B cell (primary cell): ENCODE data around the gene IL6ST. TPM values are rescaled to one million over a fixed set of nuclear protein-coding genes. Genes with fewer than 3 reads are reported as not detected.

Source experiments
- ATAC-seq: fragments of 200-7000 bp; cut with Tn5 transposase; one replicate; pipeline ENCODE4 v1.10.0; 2021; ENCODE audit warnings: low read depth, mild to moderate bottlenecking, moderate number of reproducible peaks, moderate library complexity
- CTCF ChIA-PET: fragments of 350-600 bp; sonication (Branson Sonifier 250); formaldehyde crosslinking; loops from one replicate; lab custom pipeline; 2021; ENCODE audit warnings: antibody characterized with exemption, inconsistent platforms; lab: Charles Lee
- POLR2A ChIA-PET: fragments of 350-600 bp; sonication (Branson Sonifier 250); formaldehyde crosslinking; loops from one replicate; lab custom pipeline; 2021; ENCODE audit warnings: antibody characterized with exemption; lab: Charles Lee
- DNase-seq: peaks from one replicate; pipeline ENCODE4 v3.0.0; 2013
- H2AFZ ChIP-seq: 2 replicates; pipeline ENCODE4 v1.6.1; 2012; ENCODE audit warnings: mild to moderate bottlenecking, low read depth, low read length; ENCODE audit not compliant: insufficient read depth, poor library complexity, severe bottlenecking
- H3K27ac ChIP-seq, 2 donors: 1 replicate in 1 of 2; 2 replicates in 1 of 2; pipeline ENCODE4 v1.5.1; 2012 to 2013; ENCODE audit warnings: low read length in 2 of 2, mild to moderate bottlenecking in 2 of 2, moderate library complexity in 1 of 2
- H3K27me3 ChIP-seq, 4 experiments: fragments of 200-600 bp in 1 of 4; sonication (generic) in 1 of 4; replicated peaks in 1 of 4; 1 replicate in 2 of 4; 2 replicates in 2 of 4; pipeline versions ENCODE4 v1.6.1 to v1.7.0; 2013 to 2016; ENCODE audit warnings: low read length in 3 of 4, mild to moderate bottlenecking in 2 of 4, mixed read lengths in 1 of 4, moderate library complexity in 1 of 4; ENCODE audit not compliant: insufficient read depth in 4 of 4, control insufficient read depth in 3 of 4; ENCODE audit errors: control extremely low read depth in 1 of 4
- H3K36me3 ChIP-seq, 2 experiments: replicated peaks in 1 of 2; 1 replicate in 1 of 2; 2 replicates in 1 of 2; pipeline versions ENCODE4 v1.6.1 to v1.7.1; 2013; ENCODE audit warnings: low read length in 1 of 2; ENCODE audit not compliant: insufficient read depth in 2 of 2, control insufficient read depth in 1 of 2; ENCODE audit errors: control extremely low read depth in 1 of 2, extremely low read depth in 1 of 2
- H3K4me1 ChIP-seq, 2 donors: fragments of 200-600 bp in 1 of 2; sonication (generic) in 1 of 2; 1 replicate in 1 of 2; 2 replicates in 1 of 2; pipeline versions ENCODE4 v1.5.1 to v1.6.1; 2013 to 2017; ENCODE audit warnings: low read length in 2 of 2; ENCODE audit not compliant: control insufficient read depth in 2 of 2, insufficient read depth in 2 of 2
- H3K4me2 ChIP-seq: replicated peaks from 2 replicates; pipeline ENCODE3; 2012; ENCODE audit warnings: mild to moderate bottlenecking, low read depth, low read length; ENCODE audit not compliant: poor library complexity, severe bottlenecking
- H3K4me3 ChIP-seq, 5 experiments: fragments of 200-600 bp in 1 of 5; sonication (generic) in 1 of 5; 1 replicate in 3 of 5; 2 replicates in 2 of 5; pipeline versions ENCODE4 v1.5.1 to v1.7.0; 2011 to 2016; ENCODE audit warnings: low read length in 4 of 5, mild to moderate bottlenecking in 4 of 5, low read depth in 2 of 5, control low read depth in 1 of 5, moderate library complexity in 1 of 5; ENCODE audit not compliant: insufficient read depth in 1 of 5; ENCODE audit errors: control extremely low read depth in 1 of 5, extremely low read depth in 1 of 5
- H3K79me2 ChIP-seq: fragments of 200-600 bp; sonication (generic); one replicate; pipeline ENCODE4 v1.6.0; 2016; ENCODE audit warnings: low read length; ENCODE audit not compliant: control insufficient read depth, insufficient read depth
- H3K9ac ChIP-seq: fragments of 200-600 bp; sonication (generic); 2 replicates; pipeline ENCODE4 v1.6.1; 2017; ENCODE audit warnings: mild to moderate bottlenecking, low read length, moderate library complexity
- H3K9me3 ChIP-seq, 3 donors: one replicate each; pipeline versions ENCODE4 v1.6.1 to v1.7.1; 2013; ENCODE audit warnings: low read length in 2 of 3; ENCODE audit not compliant: control insufficient read depth in 2 of 3, insufficient read depth in 1 of 3; ENCODE audit errors: control extremely low read depth in 1 of 3
- H4K20me1 ChIP-seq: 2 replicates; pipeline ENCODE4 v1.6.0; 2012; ENCODE audit warnings: mild to moderate bottlenecking, low read length; ENCODE audit not compliant: insufficient read depth, control insufficient read depth, poor library complexity, severe bottlenecking
- H3K27ac Mint-ChIP-seq: one replicate; pipeline ENCODE4 v1.8.0; 2021; ENCODE audit warnings: mixed read lengths
- H3K27me3 Mint-ChIP-seq: one replicate; pipeline ENCODE4 v1.8.0; 2021; ENCODE audit warnings: mixed read lengths
- H3K4me1 Mint-ChIP-seq: one replicate; pipeline ENCODE4 v1.8.0; 2021; ENCODE audit warnings: mixed read lengths
- H3K4me3 Mint-ChIP-seq: one replicate; pipeline ENCODE4 v1.8.0; 2021; ENCODE audit warnings: mixed read lengths
- H3K9me3 Mint-ChIP-seq: one replicate; pipeline ENCODE4 v1.8.0; 2022; ENCODE audit warnings: mixed read lengths; ENCODE audit not compliant: insufficient read depth
- EZH2 ChIP-seq: IDR thresholded peaks from 2 replicates; pipeline ENCODE4 v1.6.1; 2012; ENCODE audit warnings: borderline replicate concordance, low read depth, mild to moderate bottlenecking, moderate library complexity, low read length; ENCODE audit not compliant: insufficient read depth, poor library complexity, severe bottlenecking
- WGBS: methylation state at CpG from one replicate; pipeline ENCODE4 v1.1.5; 2013; ENCODE audit warnings: missing lambda C conversion rate; ENCODE audit not compliant: insufficient coverage; 5-methylcytosine and 5-hydroxymethylcytosine counted together
- intact Hi-C: fragments of 100-400 bp; cut with micrococcal nuclease; formaldehyde crosslinking; loops from one replicate; pipeline ENCODE4 v1.10.0; 2022
- polyA plus RNA-seq: library from polyadenylated mRNA; depleted of rRNA; stranded (reverse); fragments of >200 nt; gene quantifications from 2 replicates; pipeline ENCODE4 v1.2.3, GENCODE V29; 2012
- total RNA-seq, 2 donors: library from RNA; stranded (reverse); fragments of 120-200 nt in 1 of 2; gene quantifications; 1 replicate in 1 of 2; 2 replicates in 1 of 2; pipeline versions ENCODE4 v1.2.3 to v1.2.4, GENCODE V29; 2013 to 2022
- TF ChIP-seq, protein P1 (sequence below): fragments of 200-600 bp; IDR thresholded peaks from one replicate; pipeline ENCODE4 v1.8.0; 2022; ENCODE audit warnings: antibody characterized with exemption, mild to moderate bottlenecking

IL6ST gene
- total and polyA plus RNA-seq, 2 donors (not counting 1 experiment from before 2014, with no cell fraction given): 4.3 to 28.0 TPM

DNA sequence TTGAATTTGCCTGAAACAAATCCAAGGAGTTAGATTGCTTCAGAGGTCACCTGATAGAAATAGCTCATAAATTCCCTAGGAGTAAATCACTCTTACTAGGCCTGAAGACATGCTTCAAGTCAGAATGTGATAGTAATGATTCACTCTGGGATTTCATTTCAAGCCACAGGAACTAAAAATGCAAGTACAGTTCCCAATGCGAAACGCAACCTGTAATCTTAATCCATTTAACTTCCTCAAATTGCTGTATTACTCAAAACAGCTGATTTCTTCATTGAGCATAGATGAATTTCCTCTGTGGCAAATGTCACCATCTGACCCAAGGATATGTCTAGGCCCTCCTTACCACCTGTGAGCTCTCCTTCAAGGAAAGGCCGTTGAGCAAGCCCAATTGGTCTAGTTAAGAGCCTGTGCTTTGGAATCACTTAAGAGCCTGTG lies 32.1 kb upstream of the IL6ST start:
- Mint-ChIP-seq H3K27me3 (peaks cover 5% of the 10 kb centered on the region), H3K4me3 (no peak overlapping the region), H3K4me1 (peaks cover 3% of the 10 kb centered on the region), H3K27ac (no peak overlapping the region), H3K9me3 (no peaks in the 10 kb centered on the region)
- TF ChIP-seq EZH2: no peak
- TF ChIP-seq, protein P1, sequence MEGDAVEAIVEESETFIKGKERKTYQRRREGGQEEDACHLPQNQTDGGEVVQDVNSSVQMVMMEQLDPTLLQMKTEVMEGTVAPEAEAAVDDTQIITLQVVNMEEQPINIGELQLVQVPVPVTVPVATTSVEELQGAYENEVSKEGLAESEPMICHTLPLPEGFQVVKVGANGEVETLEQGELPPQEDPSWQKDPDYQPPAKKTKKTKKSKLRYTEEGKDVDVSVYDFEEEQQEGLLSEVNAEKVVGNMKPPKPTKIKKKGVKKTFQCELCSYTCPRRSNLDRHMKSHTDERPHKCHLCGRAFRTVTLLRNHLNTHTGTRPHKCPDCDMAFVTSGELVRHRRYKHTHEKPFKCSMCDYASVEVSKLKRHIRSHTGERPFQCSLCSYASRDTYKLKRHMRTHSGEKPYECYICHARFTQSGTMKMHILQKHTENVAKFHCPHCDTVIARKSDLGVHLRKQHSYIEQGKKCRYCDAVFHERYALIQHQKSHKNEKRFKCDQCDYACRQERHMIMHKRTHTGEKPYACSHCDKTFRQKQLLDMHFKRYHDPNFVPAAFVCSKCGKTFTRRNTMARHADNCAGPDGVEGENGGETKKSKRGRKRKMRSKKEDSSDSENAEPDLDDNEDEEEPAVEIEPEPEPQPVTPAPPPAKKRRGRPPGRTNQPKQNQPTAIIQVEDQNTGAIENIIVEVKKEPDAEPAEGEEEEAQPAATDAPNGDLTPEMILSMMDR: no peak
- no peaks in the 10 kb centered on the region for H3K27me3 ChIP-seq
- intact Hi-C loops: no loop called here
- H3K4me1 ChIP-seq: no peaks in the 10 kb centered on the region
- DNase-seq (no peak), ATAC-seq (no peak)
- no peak overlapping the region for H3K4me3 ChIP-seq
- no peak overlapping the region for H3K27ac ChIP-seq
- H4K20me1 ChIP-seq: no peaks in the 10 kb centered on the region
- no peaks in the 10 kb centered on the region for H3K79me2 ChIP-seq
- H3K9ac ChIP-seq: no peak overlapping the region
- ChIA-PET CTCF (no interaction called here), POLR2A (no interaction called here)
- H3K4me2 ChIP-seq: no peak overlapping the region
- peaks cover 0 to 3% (median 0%) of the 10 kb centered on the region in 3 donors for H3K9me3 ChIP-seq
- no peaks in the 10 kb centered on the region for H3K36me3 ChIP-seq
- 5% methylated on average over 2 of the region's 3 CpGs for WGBS
- no peak overlapping the region for H2AFZ ChIP-seq

- H3K27me3 ChIP-seq: no peaks in the 10 kb centered on the region
- intact Hi-C loops: no loop called here
- no peaks in the 10 kb centered on the region for H3K79me2 ChIP-seq
- peaks cover 5% of the 10 kb centered on the region for H3K27me3 Mint-ChIP-seq
- no peak overlapping the region for H2AFZ ChIP-seq
- POLR2A ChIA-PET: no interaction called here
- peaks cover 3% of the 10 kb centered on the region for H3K4me1 Mint-ChIP-seq
- no peak overlapping the region for H3K27ac Mint-ChIP-seq
- DNase-seq (no peak), ATAC-seq (no peak)
- H3K36me3 ChIP-seq: no peaks in the 10 kb centered on the region
- H3K9ac ChIP-seq: no peak overlapping the region
- H3K4me2 ChIP-seq: no peak overlapping the region
- H3K9me3 Mint-ChIP-seq: no peaks in the 10 kb centered on the region
- H3K9me3 ChIP-seq: peaks cover 0 to 3% (median 0%) of the 10 kb centered on the region in 3 donors
- CTCF ChIA-PET: interaction anchor here (1.0 kb wide), 1 partner anchor 40 kb away, joined by 3 read pairs; no protein-coding TSS in a partner anchor
- no peak overlapping the region for H3K4me3 Mint-ChIP-seq
- WGBS: 74% methylated on average over 3 of the region's 4 CpGs
- no peak overlapping the region for H3K4me3 ChIP-seq
- no peaks in the 10 kb centered on the region for H3K4me1 ChIP-seq
- H3K27ac ChIP-seq: no peak overlapping the region
- TF ChIP-seq, protein P1: no peak
- TF ChIP-seq EZH2: no peak
- H4K20me1 ChIP-seq: no peaks in the 10 kb centered on the region
Observed at GRCh38 chr5:56025151-56025885, 30.6 kb upstream of the IL6ST start.
